Liver (tissue), 9 donors: ENCODE measurements around the gene PKMYT1. TPM values are rescaled to one million over a fixed set of nuclear protein-coding genes. Genes with fewer than 3 reads are reported as not detected.

ENCODE experiments used
- DNase-seq: peaks from one replicate; pipeline ENCODE4 v3.0.0-alpha.2; 2017; ENCODE audit warnings: low spot score
- H3K27ac ChIP-seq, 2 donors: one replicate each; pipeline ENCODE4 v1.7.0; 2013; ENCODE audit warnings: inconsistent platforms in 2 of 2, low read length in 2 of 2, control low read depth in 1 of 2, low read depth in 1 of 2, mild to moderate bottlenecking in 1 of 2
- H3K27me3 ChIP-seq, 4 donors: one replicate each; pipeline versions ENCODE4 v1.6.1 to v1.7.0; 2013; ENCODE audit warnings: low read length in 3 of 4, inconsistent platforms in 1 of 4, mild to moderate bottlenecking in 1 of 4, moderate library complexity in 1 of 4; ENCODE audit not compliant: control insufficient read depth in 4 of 4, insufficient read depth in 4 of 4
- H3K36me3 ChIP-seq, 4 donors: one replicate each; pipeline versions ENCODE4 v1.6.1 to v1.7.0; 2013; ENCODE audit warnings: low read length in 3 of 4, mild to moderate bottlenecking in 3 of 4, low read depth in 1 of 4, moderate library complexity in 1 of 4; ENCODE audit not compliant: control insufficient read depth in 4 of 4, insufficient read depth in 3 of 4
- H3K4me1 ChIP-seq, 4 donors: one replicate each; pipeline versions ENCODE4 v1.6.1 to v1.7.0; 2013; ENCODE audit warnings: low read length in 3 of 4, mild to moderate bottlenecking in 3 of 4, moderate library complexity in 1 of 4; ENCODE audit not compliant: control insufficient read depth in 4 of 4, insufficient read depth in 4 of 4
- H3K4me3 ChIP-seq, 3 donors: one replicate each; pipeline versions ENCODE4 v1.6.1 to v1.7.0; 2013; ENCODE audit warnings: low read length in 3 of 3, control low read depth in 1 of 3, low read depth in 1 of 3, mild to moderate bottlenecking in 1 of 3
- H3K9ac ChIP-seq, 2 donors: one replicate each; pipeline ENCODE4 v1.7.0; 2013; ENCODE audit warnings: low read length in 2 of 2, mild to moderate bottlenecking in 2 of 2, moderate library complexity in 2 of 2, control low read depth in 1 of 2, low read depth in 1 of 2
- H3K9me3 ChIP-seq, 4 donors: one replicate each; pipeline versions ENCODE4 v1.6.1 to v1.7.0; 2013; ENCODE audit warnings: low read length in 3 of 4; ENCODE audit not compliant: control insufficient read depth in 4 of 4
- EGR1 ChIP-seq, 2 donors: IDR thresholded peaks; 2 replicates each; pipeline ENCODE4 v1.6.1; 2016 to 2018; ENCODE audit warnings: antibody characterized with exemption in 2 of 2, low read depth in 2 of 2
- FOXA1 ChIP-seq: IDR thresholded peaks from 2 replicates; pipeline ENCODE4 v1.6.1; 2016; ENCODE audit warnings: antibody characterized with exemption
- FOXA2 ChIP-seq: IDR thresholded peaks from 2 replicates; pipeline ENCODE4 v1.6.1; 2016; ENCODE audit warnings: antibody characterized with exemption
- GABPA ChIP-seq, 2 donors: IDR thresholded peaks in 1 of 2; conservative IDR thresholded peaks in 1 of 2; 2 replicates each; pipeline ENCODE4 v1.6.1; 2016; ENCODE audit warnings: antibody characterized with exemption in 2 of 2, mild to moderate bottlenecking in 1 of 2, moderate library complexity in 1 of 2
- HNF4A ChIP-seq, 2 donors: conservative IDR thresholded peaks; 2 replicates each; pipeline ENCODE4 v1.6.1; 2016; ENCODE audit warnings: antibody characterized with exemption in 2 of 2, mild to moderate bottlenecking in 2 of 2
- HNF4G ChIP-seq: IDR thresholded peaks from 2 replicates; pipeline ENCODE4 v1.6.1; 2016; ENCODE audit warnings: antibody characterized with exemption
- JUND ChIP-seq, 2 donors: IDR thresholded peaks; 2 replicates each; pipeline ENCODE4 v1.6.1; 2016; ENCODE audit warnings: antibody characterized with exemption in 2 of 2
- NR2F2 ChIP-seq: IDR thresholded peaks from 2 replicates; pipeline ENCODE4 v1.6.1; 2016; ENCODE audit warnings: antibody characterized with exemption
- RAD21 ChIP-seq, 2 donors: IDR thresholded peaks; 2 replicates each; pipeline ENCODE4 v1.6.1; 2016; ENCODE audit warnings: antibody characterized with exemption in 2 of 2, mild to moderate bottlenecking in 2 of 2
- RXRA ChIP-seq, 2 donors: IDR thresholded peaks; 2 replicates each; pipeline ENCODE4 v1.6.1; 2017 to 2018; ENCODE audit warnings: antibody characterized with exemption in 2 of 2, mild to moderate bottlenecking in 1 of 2
- SP1 ChIP-seq: IDR thresholded peaks from 2 replicates; pipeline ENCODE4 v1.6.1; 2018; ENCODE audit warnings: antibody characterized with exemption, mild to moderate bottlenecking
- TAF1 ChIP-seq: conservative IDR thresholded peaks from 2 replicates; pipeline ENCODE4 v1.6.1; 2016; ENCODE audit warnings: antibody characterized with exemption, mild to moderate bottlenecking
- YY1 ChIP-seq: IDR thresholded peaks from 2 replicates; pipeline ENCODE4 v1.6.1; 2016; ENCODE audit warnings: antibody characterized with exemption, mild to moderate bottlenecking
- WGBS: extraction: QIAGEN DNeasy Blood & Tissue Kit; methylation state at CpG from one replicate; pipeline ENCODE4 v1.1.7; 2013; 5-methylcytosine and 5-hydroxymethylcytosine counted together
- polyA plus RNA-seq, 2 donors: library from polyadenylated mRNA; stranded (reverse) in 1 of 2; unstranded in 1 of 2; fragments of 200-250 nt in 1 of 2; fragments of >200 nt in 1 of 2; fragmentation: Nextera tagmentation in 1 of 2; extraction: Ambion mirVana in 1 of 2; gene quantifications; one replicate each; pipeline versions ENCODE4 v1.2.1 to v1.2.3, GENCODE V29; 2013 to 2015
- total RNA-seq, 2 donors: library from RNA; depleted of rRNA; stranded (reverse); fragments of >200 nt; gene quantifications; one replicate each; pipeline ENCODE4 v1.2.3, GENCODE V29; 2014
- TF ChIP-seq, protein P1 (sequence below): fragments of 150-350 bp; IDR thresholded peaks from 2 replicates; pipeline ENCODE4 v1.5.1; 2017; ENCODE audit warnings: improper control_type of control experiment, low read depth, low read length; ENCODE audit not compliant: missing input control
- TF ChIP-seq, protein P2 (sequence below): IDR thresholded peaks from 2 replicates; pipeline ENCODE4 v1.6.1; 2016; ENCODE audit warnings: antibody characterized with exemption
- TF ChIP-seq, protein P3 (sequence below): IDR thresholded peaks from 2 replicates; pipeline ENCODE4 v1.6.1; 2016; ENCODE audit warnings: antibody characterized with exemption, mild to moderate bottlenecking
- TF ChIP-seq, protein P4 (sequence below): IDR thresholded peaks from 2 replicates; pipeline ENCODE4 v1.6.1; 2016; ENCODE audit warnings: antibody characterized with exemption
- TF ChIP-seq, protein P5 (sequence below): IDR thresholded peaks from 2 replicates; pipeline ENCODE4 v1.6.1; 2016; ENCODE audit warnings: antibody characterized with exemption
- donor health status: healthy.
- donor health status: healthy.
- donor health status: healthy.
- donor health status: healthy.
- donor health status: healthy.

The PKMYT1 gene
- total and polyA plus RNA-seq, 4 donors, result 0.50 to 15.8 (median 2.6) TPM

DNA sequence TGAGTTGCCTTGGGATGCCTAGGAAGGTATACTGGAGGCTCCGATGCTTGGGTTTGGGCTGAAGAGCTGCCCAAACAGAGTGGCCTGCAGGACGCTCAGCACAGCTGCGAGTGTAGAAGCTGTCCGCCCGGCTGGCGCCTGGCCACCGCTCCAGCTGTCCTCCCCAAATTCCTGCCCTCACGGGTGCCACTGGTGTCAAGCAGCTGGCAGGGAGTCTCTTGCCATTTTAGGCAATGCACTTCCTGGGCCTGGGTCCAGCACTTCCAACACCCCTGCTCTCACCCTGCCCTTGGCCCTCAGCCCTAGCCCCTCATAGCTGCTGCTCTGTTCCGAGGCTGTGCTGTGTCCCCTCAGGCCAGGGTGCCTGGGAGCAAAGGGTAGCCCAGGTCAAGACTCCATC lies 5.2 kb upstream of the PKMYT1 start:
- peaks cover 0 to 24% (median 12%) of the 10 kb centered on the region in 4 donors for H3K4me1 ChIP-seq
- 64% methylated on average over 9 of the region's 9 CpGs for WGBS

More for the DNA sequence above, 5.2 kb upstream of the PKMYT1 start:
- H3K9ac ChIP-seq, result no peak overlapping the region
- no peak overlapping the region for H3K27ac ChIP-seq
- no peak for DNase-seq
- H3K4me3 ChIP-seq, result no peak overlapping the region
- no peaks in the 10 kb centered on the region for H3K27me3 ChIP-seq
- H3K9me3 ChIP-seq, result no peaks in the 10 kb centered on the region
- TF ChIP-seq RXRA (IDR thresholded peaks at IDR 0.05) (no peak), EGR1 (IDR thresholded peaks at IDR 0.05; ENCODE audit: low read depth in 2 of 2) (no peak), JUND (IDR thresholded peaks at IDR 0.05) (no peak), NR2F2 (no peak), TAF1 (no peak), RAD21 (IDR thresholded peaks at IDR 0.05) (no peak), FOXA2 (no peak), HNF4A (conservative IDR thresholded peaks at IDR 0.05) (no peak), HNF4G (no peak), YY1 (no peak), SP1 (no peak), FOXA1 (no peak), GABPA (IDR thresholded peaks at IDR 0.05 in 1 of 2, conservative IDR thresholded peaks at IDR 0.05 in 1 of 2) (no peak)
- TF ChIP-seq, protein P1, sequence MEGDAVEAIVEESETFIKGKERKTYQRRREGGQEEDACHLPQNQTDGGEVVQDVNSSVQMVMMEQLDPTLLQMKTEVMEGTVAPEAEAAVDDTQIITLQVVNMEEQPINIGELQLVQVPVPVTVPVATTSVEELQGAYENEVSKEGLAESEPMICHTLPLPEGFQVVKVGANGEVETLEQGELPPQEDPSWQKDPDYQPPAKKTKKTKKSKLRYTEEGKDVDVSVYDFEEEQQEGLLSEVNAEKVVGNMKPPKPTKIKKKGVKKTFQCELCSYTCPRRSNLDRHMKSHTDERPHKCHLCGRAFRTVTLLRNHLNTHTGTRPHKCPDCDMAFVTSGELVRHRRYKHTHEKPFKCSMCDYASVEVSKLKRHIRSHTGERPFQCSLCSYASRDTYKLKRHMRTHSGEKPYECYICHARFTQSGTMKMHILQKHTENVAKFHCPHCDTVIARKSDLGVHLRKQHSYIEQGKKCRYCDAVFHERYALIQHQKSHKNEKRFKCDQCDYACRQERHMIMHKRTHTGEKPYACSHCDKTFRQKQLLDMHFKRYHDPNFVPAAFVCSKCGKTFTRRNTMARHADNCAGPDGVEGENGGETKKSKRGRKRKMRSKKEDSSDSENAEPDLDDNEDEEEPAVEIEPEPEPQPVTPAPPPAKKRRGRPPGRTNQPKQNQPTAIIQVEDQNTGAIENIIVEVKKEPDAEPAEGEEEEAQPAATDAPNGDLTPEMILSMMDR, result no peak
- TF ChIP-seq, protein P2, sequence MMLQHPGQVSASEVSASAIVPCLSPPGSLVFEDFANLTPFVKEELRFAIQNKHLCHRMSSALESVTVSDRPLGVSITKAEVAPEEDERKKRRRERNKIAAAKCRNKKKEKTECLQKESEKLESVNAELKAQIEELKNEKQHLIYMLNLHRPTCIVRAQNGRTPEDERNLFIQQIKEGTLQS, result no peak
- TF ChIP-seq, protein P3, sequence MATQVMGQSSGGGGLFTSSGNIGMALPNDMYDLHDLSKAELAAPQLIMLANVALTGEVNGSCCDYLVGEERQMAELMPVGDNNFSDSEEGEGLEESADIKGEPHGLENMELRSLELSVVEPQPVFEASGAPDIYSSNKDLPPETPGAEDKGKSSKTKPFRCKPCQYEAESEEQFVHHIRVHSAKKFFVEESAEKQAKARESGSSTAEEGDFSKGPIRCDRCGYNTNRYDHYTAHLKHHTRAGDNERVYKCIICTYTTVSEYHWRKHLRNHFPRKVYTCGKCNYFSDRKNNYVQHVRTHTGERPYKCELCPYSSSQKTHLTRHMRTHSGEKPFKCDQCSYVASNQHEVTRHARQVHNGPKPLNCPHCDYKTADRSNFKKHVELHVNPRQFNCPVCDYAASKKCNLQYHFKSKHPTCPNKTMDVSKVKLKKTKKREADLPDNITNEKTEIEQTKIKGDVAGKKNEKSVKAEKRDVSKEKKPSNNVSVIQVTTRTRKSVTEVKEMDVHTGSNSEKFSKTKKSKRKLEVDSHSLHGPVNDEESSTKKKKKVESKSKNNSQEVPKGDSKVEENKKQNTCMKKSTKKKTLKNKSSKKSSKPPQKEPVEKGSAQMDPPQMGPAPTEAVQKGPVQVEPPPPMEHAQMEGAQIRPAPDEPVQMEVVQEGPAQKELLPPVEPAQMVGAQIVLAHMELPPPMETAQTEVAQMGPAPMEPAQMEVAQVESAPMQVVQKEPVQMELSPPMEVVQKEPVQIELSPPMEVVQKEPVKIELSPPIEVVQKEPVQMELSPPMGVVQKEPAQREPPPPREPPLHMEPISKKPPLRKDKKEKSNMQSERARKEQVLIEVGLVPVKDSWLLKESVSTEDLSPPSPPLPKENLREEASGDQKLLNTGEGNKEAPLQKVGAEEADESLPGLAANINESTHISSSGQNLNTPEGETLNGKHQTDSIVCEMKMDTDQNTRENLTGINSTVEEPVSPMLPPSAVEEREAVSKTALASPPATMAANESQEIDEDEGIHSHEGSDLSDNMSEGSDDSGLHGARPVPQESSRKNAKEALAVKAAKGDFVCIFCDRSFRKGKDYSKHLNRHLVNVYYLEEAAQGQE, result no peak
- TF ChIP-seq, protein P4, sequence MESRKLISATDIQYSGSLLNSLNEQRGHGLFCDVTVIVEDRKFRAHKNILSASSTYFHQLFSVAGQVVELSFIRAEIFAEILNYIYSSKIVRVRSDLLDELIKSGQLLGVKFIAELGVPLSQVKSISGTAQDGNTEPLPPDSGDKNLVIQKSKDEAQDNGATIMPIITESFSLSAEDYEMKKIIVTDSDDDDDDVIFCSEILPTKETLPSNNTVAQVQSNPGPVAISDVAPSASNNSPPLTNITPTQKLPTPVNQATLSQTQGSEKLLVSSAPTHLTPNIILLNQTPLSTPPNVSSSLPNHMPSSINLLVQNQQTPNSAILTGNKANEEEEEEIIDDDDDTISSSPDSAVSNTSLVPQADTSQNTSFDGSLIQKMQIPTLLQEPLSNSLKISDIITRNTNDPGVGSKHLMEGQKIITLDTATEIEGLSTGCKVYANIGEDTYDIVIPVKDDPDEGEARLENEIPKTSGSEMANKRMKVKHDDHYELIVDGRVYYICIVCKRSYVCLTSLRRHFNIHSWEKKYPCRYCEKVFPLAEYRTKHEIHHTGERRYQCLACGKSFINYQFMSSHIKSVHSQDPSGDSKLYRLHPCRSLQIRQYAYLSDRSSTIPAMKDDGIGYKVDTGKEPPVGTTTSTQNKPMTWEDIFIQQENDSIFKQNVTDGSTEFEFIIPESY, result no peak
- TF ChIP-seq, protein P5, sequence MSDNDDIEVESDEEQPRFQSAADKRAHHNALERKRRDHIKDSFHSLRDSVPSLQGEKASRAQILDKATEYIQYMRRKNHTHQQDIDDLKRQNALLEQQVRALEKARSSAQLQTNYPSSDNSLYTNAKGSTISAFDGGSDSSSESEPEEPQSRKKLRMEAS, result no peak
- no peaks in the 10 kb centered on the region for H3K36me3 ChIP-seq
